Fibroblast of pulmonary artery (primary cell): ENCODE data around the gene ELP4.
"Not testable (repeated sequence)": the region's sequence is repeated elsewhere in the genome, so short reads cannot be mapped to it uniquely, and the experiment has no call there.

Experiments used
- DNase-seq: peaks from one replicate; pipeline ENCODE4 v3.0.0-alpha.2; 2010; ENCODE audit warnings: low read depth
- H3K4me3 ChIP-seq: replicated peaks from 2 replicates; pipeline ENCODE4 v1.5.1; 2011; ENCODE audit warnings: low read depth, mild to moderate bottlenecking, control low read depth, low read length, moderate library complexity
- CTCF ChIP-seq: IDR thresholded peaks from 2 replicates; pipeline ENCODE4 v1.5.1; 2011; ENCODE audit warnings: mild to moderate bottlenecking, control low read depth, low read length, inconsistent platforms; ENCODE audit errors: missing control alignments

Gene ELP4

GRCh38 chr11:31728432-31728831, 218.9 kb downstream of the ELP4 start:
- DNase-seq: no peak
- TF ChIP-seq CTCF: no peak

GRCh38 chr11:31740131-31740530, 230.6 kb downstream of the ELP4 start:
- DNase-seq: no peak
- no peak for TF ChIP-seq CTCF
- H3K4me3 ChIP-seq: no peak overlapping the region

More at GRCh38 chr11:31728432-31728831, 218.9 kb downstream of the ELP4 start:
- no peak overlapping the region for H3K4me3 ChIP-seq

- not testable (repeated sequence) for H3K4me3 ChIP-seq, DNase-seq
These were observed 231.3 kb downstream of the ELP4 start for GRCh38 chr11:31740731-31741368.

GRCh38 chr11:31747581-31747980, 238.0 kb downstream of the ELP4 start:
- DNase-seq: no peak
- TF ChIP-seq CTCF: no peak
- H3K4me3 ChIP-seq: no peak overlapping the region

- TF ChIP-seq CTCF: no peak
- peak; percentile 10 for DNase-seq
- H3K4me3 ChIP-seq: no peak overlapping the region
These were observed 247.8 kb downstream of the ELP4 start for GRCh38 chr11:31757260-31757835.

GRCh38 chr11:31761636-31762035, 252.1 kb downstream of the ELP4 start:
- H3K4me3 ChIP-seq: no peak overlapping the region
- TF ChIP-seq CTCF: no peak
- no peak for DNase-seq

GRCh38 chr11:31763296-31763695, 253.7 kb downstream of the ELP4 start:
- DNase-seq: no peak
- TF ChIP-seq CTCF: no peak
- no peak overlapping the region for H3K4me3 ChIP-seq
